Stomach smooth muscle (tissue), 2 donors: ENCODE results near the gene GPR137B.
"Not testable (repeated sequence)": the region's sequence is repeated elsewhere in the genome, so short reads cannot be mapped to it uniquely, and the experiment has no call there.

Experiments
- H3K27ac ChIP-seq: one replicate; pipeline ENCODE4 v1.7.0; 2013; ENCODE audit warnings: mild to moderate bottlenecking, low read length, inconsistent platforms
- H3K27me3 ChIP-seq, 2 donors: one replicate each; pipeline ENCODE4 v1.7.0; 2013; ENCODE audit warnings: low read length in 2 of 2; ENCODE audit not compliant: insufficient read depth in 2 of 2, control insufficient read depth in 1 of 2
- H3K36me3 ChIP-seq, 2 donors: one replicate each; pipeline ENCODE4 v1.7.0; 2013; ENCODE audit warnings: low read length in 2 of 2; ENCODE audit not compliant: control insufficient read depth in 2 of 2, insufficient read depth in 2 of 2
- H3K4me1 ChIP-seq: one replicate; pipeline ENCODE4 v1.7.0; 2013; ENCODE audit warnings: low read length; ENCODE audit not compliant: control insufficient read depth, insufficient read depth
- H3K4me3 ChIP-seq, 2 donors: one replicate each; pipeline ENCODE4 v1.7.0; 2013; ENCODE audit warnings: low read length in 2 of 2
- H3K9ac ChIP-seq, 2 donors: one replicate each; pipeline ENCODE4 v1.7.0; 2013; ENCODE audit warnings: low read length in 2 of 2, mild to moderate bottlenecking in 1 of 2
- H3K9me3 ChIP-seq, 2 donors: one replicate each; pipeline ENCODE4 v1.7.0; 2013; ENCODE audit warnings: low read length in 2 of 2; ENCODE audit not compliant: control insufficient read depth in 2 of 2
- donor health status: healthy.
- donor health status: Pancreatic carcinoma.

GPR137B gene

DNA sequence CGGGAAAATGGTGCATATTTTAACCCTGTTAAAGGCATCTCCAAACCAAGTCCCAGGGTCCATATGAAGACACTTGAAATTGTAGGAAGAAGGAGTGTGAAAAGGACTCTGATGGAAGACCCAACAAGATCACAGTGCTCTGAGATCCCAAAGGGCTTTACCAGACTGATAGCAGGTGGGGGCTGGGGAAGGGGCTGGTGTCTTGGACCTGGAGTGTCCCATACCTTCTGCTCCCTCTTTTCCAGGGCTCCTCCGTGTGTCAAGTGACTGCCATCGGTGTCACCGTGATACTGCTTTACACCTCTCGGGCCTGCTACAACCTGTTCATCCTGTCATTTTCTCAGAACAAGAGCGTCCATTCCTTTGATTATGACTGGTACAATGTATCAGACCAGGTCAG lies 37.3 kb downstream of the GPR137B start:
- H3K9ac ChIP-seq = no peak overlapping the region
- H3K36me3 ChIP-seq = peaks cover 0 to 3% of the 10 kb centered on the region in 2 donors
- H3K27me3 ChIP-seq = no peaks in the 10 kb centered on the region
- no peaks in the 10 kb centered on the region for H3K9me3 ChIP-seq
- no peak overlapping the region for H3K27ac ChIP-seq
- H3K4me3 ChIP-seq = no peak overlapping the region
- no peaks in the 10 kb centered on the region for H3K4me1 ChIP-seq

DNA sequence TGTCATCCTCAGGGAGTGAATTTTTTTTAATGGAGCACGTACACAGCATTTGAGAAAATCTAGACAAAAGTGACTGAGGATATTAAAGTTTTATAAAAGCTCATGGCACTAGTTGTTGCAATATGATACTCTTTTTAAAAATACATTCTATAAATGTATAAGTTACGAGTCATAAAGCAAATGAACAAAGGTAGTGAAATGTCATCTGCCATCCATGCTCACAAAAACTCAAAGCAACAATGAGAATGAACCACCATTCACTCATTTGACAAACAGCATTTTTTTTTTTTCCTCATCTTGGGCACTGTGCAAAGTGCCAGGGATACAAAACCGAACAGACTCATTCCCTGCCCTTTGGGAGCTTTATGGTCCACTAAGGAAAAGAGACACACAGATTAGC lies 38.7 kb downstream of the GPR137B start:
- Histone ChIP-seq H3K9ac (no peak overlapping the region), H3K36me3 (peaks cover 0 to 3% of the 10 kb centered on the region in 2 donors), H3K4me1 (no peaks in the 10 kb centered on the region), H3K9me3 (no peaks in the 10 kb centered on the region), H3K27ac (no peak overlapping the region), H3K27me3 (no peaks in the 10 kb centered on the region), H3K4me3 (no peak overlapping the region)

DNA sequence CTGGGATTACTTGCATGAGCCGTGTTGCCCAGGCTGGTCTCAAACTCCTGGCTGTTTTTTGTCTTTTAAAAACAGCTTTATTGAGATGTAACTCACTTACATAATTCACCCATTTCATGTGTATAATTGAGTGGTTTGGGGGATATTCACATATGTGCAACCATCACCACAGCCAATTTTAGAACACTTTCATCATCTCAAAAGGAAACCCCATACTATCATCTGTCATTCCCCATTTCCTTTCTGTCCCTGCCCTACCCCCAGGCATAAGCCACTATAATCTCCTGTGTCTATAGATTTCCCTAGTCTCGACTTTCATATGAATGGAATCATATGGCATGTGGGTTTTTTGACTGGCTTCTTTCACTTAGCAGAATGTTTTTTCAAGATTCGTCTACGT lies 43.3 kb downstream of the GPR137B start:
- no peaks in the 10 kb centered on the region for H3K4me1 ChIP-seq
- H3K36me3 ChIP-seq = no peaks in the 10 kb centered on the region
- H3K9me3 ChIP-seq = no peaks in the 10 kb centered on the region
- H3K9ac ChIP-seq = no peak overlapping the region
- no peaks in the 10 kb centered on the region for H3K27me3 ChIP-seq
- H3K27ac ChIP-seq = no peak overlapping the region
- H3K4me3 ChIP-seq = no peak overlapping the region

- not testable (repeated sequence) for H3K4me1 ChIP-seq, H3K27me3 ChIP-seq, H3K9ac ChIP-seq, H3K27ac ChIP-seq, H3K36me3 ChIP-seq, H3K9me3 ChIP-seq, H3K4me3 ChIP-seq
Measured at GRCh38 chr1:236186471-236186870, 44.1 kb downstream of the GPR137B start.

DNA sequence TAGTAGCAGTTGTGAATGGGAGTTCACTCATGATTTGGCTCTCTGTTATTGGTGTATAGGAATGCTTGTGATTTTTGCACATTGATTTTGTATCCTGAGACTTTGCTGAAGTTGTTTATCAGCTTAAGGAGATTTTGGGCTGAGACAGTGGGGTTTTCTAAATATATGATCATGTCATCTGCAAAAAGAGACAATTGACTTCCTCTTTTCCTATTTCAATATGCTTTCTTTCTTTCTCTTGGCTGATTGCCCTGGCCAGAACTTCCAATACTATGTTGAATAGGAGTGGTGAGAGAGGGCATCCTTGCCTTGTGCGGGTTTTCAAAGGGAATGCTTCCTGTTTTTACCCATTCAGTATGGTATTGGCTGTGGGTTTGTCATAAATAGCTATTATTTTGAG lies 45.7 kb downstream of the GPR137B start:
- H3K36me3 ChIP-seq, H3K4me1 ChIP-seq, H3K4me3 ChIP-seq, H3K9ac ChIP-seq, H3K27me3 ChIP-seq, H3K27ac ChIP-seq, H3K9me3 ChIP-seq: not testable (repeated sequence)

DNA sequence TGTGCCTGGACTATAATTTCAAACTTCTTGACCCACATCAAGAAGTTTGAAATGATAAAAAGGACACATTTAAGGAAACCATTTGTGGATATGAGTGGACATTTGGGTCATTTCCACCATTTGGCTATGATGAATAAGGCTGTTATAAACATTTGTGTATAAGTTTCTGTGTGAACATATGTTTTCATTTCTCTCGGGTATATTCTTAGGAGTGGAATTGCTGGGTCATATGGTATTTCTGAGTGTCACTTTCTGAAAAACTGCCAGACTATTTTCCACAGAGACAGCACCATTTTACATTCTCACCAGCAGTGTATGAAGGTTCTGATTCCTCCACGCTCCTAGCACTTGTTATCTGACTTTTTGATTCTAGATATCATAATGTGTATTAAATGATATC lies 50.8 kb downstream of the GPR137B start:
- Histone ChIP-seq H3K27ac (no peak overlapping the region), H3K9ac (no peak overlapping the region), H3K4me1 (no peaks in the 10 kb centered on the region), H3K27me3 (no peaks in the 10 kb centered on the region), H3K4me3 (no peak overlapping the region), H3K36me3 (no peaks in the 10 kb centered on the region), H3K9me3 (peaks cover 0 to 9% of the 10 kb centered on the region in 2 donors)

DNA sequence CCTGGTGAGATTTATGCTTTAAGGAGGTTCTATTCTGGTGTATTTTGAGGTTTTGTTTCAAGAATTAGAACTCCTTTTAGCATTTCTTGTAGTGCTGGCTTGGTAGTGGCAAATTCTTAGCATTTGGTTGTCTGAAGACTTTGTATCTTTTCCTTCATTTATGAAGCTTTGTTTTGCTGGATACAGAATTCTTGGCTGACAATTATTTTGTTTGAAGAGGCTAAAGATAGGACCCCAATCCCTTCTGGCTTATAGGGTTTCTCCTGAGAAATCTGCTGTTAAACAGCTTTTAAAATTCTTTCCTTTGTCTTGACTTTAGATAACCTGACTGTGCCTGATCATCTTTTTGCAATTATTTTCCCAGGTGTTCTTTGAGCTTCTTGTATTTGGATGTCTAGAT lies 58.6 kb downstream of the GPR137B start:
- no peaks in the 10 kb centered on the region for H3K27me3 ChIP-seq
- H3K27ac ChIP-seq = no peak overlapping the region
- no peak overlapping the region for H3K9ac ChIP-seq
- H3K4me1 ChIP-seq = no peaks in the 10 kb centered on the region
- no peak overlapping the region for H3K4me3 ChIP-seq
- H3K9me3 ChIP-seq = peaks cover 5 to 19% of the 10 kb centered on the region in 2 donors
- peaks cover 4 to 7% of the 10 kb centered on the region in 2 donors for H3K36me3 ChIP-seq

DNA sequence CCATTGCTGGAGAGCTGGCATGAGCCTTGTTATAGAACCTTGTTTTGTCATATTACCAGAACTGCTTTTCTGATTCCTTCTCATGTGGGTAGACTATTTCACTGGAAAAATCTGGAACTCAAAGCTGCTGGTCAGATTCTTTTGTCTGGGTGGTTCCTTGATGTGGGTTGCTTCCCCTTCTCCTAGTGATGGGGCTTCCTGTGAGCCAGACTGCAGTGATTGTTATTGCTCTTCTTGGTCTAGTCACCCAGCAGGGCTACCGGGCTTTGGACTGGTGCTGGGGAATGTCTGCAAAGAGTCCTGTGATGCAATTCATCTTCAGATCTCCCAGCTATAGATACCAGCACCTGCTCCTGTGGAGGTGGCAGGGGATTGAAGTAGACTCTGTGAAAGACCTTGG lies 59.4 kb downstream of the GPR137B start:
- Histone ChIP-seq H3K4me1 (no peaks in the 10 kb centered on the region), H3K4me3 (no peak overlapping the region), H3K9me3 (peaks cover 5 to 14% of the 10 kb centered on the region in 2 donors), H3K9ac (no peak overlapping the region), H3K36me3 (peaks cover 4 to 11% of the 10 kb centered on the region in 2 donors), H3K27ac (no peak overlapping the region), H3K27me3 (no peaks in the 10 kb centered on the region)

DNA sequence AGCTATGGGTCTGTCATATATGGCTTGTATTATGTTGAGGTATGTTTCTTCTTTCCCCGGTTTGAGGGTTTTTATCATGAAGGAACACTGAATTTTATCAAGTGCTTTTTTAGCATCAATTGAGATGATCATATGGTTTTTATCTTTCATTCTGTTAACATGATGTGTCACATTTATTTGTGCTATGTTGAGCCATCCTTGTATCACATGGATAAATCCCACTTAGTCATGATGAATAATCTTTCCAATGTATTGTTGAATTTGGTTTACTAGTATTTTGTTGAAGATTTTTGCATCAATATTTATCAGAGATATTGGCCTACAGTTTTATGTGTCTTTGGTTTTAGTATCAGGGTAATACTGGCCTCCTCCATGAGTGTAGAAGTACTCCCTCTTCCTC lies 61.7 kb downstream of the GPR137B start:
- Histone ChIP-seq H3K9ac (no peak overlapping the region), H3K27ac (no peak overlapping the region), H3K4me3 (no peak overlapping the region), H3K4me1 (no peaks in the 10 kb centered on the region), H3K36me3 (peaks cover 4 to 11% of the 10 kb centered on the region in 2 donors), H3K9me3 (peaks cover 5 to 6% of the 10 kb centered on the region in 2 donors), H3K27me3 (no peaks in the 10 kb centered on the region)

DNA sequence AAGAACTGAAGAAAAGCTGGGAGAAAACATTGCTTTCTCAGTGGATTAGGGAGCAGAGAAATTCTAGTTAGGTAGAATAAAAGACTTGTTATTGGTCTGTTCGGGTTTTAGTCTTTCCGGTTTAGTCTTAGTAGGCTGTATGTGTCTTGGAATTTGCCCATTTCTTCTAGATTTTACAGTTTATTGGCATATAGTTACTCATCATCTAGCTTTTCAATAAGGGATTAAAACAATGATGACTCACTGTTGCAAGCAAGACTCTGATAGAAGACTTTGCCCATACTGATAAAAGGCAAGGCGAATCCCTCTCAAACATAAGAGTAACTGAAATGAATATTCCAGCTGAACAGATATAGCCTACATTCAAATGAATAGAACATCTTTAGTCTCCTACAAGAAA lies 62.3 kb downstream of the GPR137B start:
- H3K36me3 ChIP-seq = peaks cover 4 to 15% of the 10 kb centered on the region in 2 donors
- peaks cover 5 to 6% of the 10 kb centered on the region in 2 donors for H3K9me3 ChIP-seq
- H3K4me1 ChIP-seq = no peaks in the 10 kb centered on the region
- H3K27ac ChIP-seq = no peak overlapping the region
- no peak overlapping the region for H3K4me3 ChIP-seq
- no peaks in the 10 kb centered on the region for H3K27me3 ChIP-seq
- no peak overlapping the region for H3K9ac ChIP-seq

GRCh38 chr1:236206548-236206947 lies 64.2 kb downstream of the GPR137B start:
- Histone ChIP-seq H3K27me3 (no peaks in the 10 kb centered on the region), H3K4me1 (no peaks in the 10 kb centered on the region), H3K9ac (no peak overlapping the region), H3K36me3 (peaks cover 4 to 15% of the 10 kb centered on the region in 2 donors), H3K9me3 (peaks cover 5 to 6% of the 10 kb centered on the region in 2 donors), H3K4me3 (no peak overlapping the region), H3K27ac (no peak overlapping the region)
